Fibroblast of skin of left biceps (primary cell): ENCODE results near the gene BCCIP.

ENCODE experiments used
- DNase-seq, 2 experiments: peaks; one replicate each; pipeline ENCODE4 v3.0.0-alpha.2; 2013; ENCODE audit warnings: low read depth in 2 of 2

The BCCIP gene

DNA sequence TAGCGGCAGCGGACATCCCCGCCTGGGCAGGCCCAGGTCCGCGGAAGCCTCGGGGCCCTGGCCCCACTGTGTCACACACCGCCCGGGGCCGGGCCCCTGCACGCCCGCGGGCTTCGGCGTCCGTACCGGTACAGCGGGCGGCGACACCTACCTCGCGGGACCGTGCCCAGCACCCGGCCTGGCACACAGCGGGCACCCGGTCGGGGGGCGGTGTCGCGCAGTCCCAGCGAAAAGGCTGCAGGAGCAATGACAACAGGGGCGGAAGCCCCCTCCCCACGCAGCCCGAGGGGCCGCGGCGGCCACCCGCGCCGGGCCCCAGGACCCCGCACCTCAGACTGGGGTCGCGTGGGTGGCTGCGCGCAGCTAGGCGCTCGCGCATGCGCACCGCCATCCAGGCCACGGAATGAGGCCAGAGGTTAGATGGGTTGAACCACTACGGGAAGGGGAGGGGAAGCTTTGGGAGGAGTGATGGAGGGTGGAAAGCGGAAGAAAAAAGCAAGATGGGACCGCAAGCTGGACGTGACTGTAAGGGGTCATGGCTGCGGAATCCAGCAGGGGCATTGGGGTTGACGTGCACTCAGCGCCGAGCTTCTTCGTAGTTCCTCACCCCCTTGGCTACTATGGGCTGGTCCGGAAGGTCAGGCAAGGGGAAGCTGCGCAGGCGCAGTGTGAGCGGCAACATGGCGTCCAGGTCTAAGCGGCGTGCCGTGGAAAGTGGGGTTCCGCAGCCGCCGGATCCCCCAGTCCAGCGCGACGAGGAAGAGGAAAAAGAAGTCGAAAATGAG, at the start of gene BCCIP, which contains the start of gene UROS:
Gene BCCIP, plus strand, starts transcription at position 669 of the 785 bp plus-strand sequence. Its CDS starts 12 bp downstream, at position 681.
Gene UROS, minus strand, starts transcription at position 381 of the 785 bp plus-strand sequence. CDS start 6,759 bp downstream, outside the sequence.
- peak; percentile 66 to 72 for DNase-seq

GRCh38 chr10:125773687-125774543, 49.4 kb upstream of the BCCIP start:
- DNase-seq: no peak

DNA sequence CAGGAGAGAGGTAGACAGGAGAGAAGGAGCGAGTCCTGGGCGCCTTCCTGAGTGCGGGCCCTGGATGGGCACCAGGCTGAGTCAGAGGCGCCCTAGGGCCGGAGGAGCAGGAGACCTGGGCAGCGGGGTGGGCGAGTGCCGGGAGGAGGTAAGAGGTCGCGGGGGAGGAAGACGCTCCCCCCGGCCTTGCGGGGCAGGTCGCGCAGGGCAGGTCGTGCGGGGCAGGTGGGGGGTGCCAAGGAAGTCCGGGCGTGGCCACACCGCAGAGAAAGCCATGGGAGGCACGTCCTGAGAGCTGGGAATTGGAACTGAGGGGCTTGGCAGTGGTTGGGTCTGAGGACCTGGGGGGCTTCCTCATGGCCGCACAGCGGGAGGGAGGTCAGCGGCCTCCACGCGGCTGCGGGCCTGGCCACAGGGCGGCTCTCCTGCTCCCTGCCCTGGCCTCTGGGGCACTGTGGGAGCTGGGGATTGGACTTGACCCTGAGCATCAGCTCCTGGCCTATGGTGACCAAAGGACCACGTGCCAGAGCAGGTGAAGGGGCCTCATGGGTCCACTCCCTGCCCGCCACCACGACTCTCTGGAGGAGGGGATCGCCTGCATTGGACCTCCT, 48.7 kb upstream of the BCCIP start:
- DNase-seq: no peak

GRCh38 chr10:125775491-125776106, 47.7 kb upstream of the BCCIP start, which contains the start of gene MMP21:
TSS of gene MMP21 (minus strand) at chr10:125775821. CDS start at chr10:125775821, 0 bp downstream.
- no peak for DNase-seq

DNA sequence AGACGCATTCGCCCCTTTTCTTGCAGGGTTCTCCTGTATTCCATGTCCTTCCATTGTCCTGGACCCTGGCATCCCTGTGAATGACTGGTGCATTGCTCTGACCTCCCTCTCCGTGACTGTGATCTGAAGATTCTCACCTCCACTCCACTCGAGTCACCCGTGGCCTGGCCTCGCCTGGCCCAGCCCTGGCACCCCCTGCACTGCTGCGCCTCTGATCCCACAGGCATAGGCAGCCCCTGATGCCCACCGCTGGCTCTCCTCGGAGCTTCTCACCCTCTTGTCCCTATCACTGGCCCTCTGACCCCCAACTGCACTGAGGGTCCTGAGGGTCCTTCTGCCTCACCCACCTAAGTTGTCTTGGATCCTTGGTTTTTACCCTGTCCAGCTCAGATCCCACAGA, 45.5 kb upstream of the BCCIP start:
- no peak for DNase-seq

GRCh38 chr10:125778556-125778955, 44.8 kb upstream of the BCCIP start:
- no peak for DNase-seq

DNA sequence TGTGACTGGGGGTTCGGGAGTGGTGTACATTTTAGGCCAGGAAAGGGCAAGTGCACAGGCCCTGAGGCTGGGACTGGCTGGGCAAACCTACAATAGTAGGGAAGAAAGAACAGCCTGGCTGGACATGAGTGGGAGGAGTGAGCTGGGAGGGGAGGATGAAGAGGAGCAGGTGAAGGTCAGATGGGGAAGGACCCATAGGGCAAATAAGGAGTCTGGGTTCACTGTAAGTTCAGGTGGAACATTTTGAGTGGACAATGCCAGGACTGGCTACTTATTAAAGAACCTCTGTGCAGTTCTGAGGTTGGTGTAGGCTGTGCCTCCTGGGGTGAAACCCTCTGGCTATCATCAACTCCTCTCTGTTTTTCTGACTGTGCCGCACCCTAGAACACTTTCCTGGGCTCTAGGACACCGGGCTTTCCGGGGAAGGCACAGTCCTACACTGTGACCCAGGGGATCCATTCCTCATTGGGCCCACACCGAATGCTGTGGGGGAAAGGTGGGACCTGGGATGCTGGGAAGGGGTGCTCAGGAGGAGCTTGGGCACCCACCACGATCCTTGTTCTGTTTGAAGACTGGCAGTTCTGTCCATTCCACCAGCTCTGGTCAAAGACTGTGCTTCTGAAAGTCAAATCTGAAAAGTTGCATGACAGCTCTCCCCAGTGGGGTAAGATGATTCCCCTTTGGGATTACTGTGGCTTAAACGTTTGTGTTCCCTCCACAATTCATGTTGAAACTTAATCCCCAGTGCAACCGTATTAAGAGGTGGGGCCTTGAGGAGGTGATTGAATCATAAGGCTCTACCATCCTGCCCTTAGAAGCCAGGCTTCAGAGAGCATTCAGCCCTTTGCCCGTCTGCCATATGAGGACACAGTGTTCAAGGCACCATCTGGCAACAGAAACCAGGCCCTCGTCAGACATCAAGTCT, 43.7 kb upstream of the BCCIP start:
- DNase-seq: no peak

GRCh38 chr10:125781374-125781773, 42.0 kb upstream of the BCCIP start:
- no peak for DNase-seq

- DNase-seq: no peak
Observed at GRCh38 chr10:125782054-125782453, 41.3 kb upstream of the BCCIP start.

- DNase-seq: no peak
Observed at GRCh38 chr10:125782616-125783015, 40.7 kb upstream of the BCCIP start.

DNA sequence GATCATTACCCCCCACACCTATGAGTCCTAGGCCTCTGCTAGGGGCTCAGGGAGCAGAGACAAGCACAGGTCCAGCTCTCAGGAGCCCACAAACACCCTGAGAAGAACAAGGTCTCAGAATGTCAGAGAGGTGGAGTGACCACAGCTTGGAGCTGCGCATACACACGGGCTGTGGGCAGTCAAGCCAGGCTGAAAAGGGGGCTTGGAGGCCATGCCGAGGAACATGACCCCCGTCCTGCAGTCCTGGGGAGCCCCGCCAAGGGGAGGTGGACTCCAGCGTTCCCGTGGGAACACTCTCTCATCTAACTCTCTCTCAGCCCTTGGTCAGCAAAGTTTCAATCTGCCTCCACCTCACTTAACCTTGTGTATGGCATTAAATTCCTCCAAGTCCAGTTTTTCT, 39.9 kb upstream of the BCCIP start:
- no peak for DNase-seq

DNA sequence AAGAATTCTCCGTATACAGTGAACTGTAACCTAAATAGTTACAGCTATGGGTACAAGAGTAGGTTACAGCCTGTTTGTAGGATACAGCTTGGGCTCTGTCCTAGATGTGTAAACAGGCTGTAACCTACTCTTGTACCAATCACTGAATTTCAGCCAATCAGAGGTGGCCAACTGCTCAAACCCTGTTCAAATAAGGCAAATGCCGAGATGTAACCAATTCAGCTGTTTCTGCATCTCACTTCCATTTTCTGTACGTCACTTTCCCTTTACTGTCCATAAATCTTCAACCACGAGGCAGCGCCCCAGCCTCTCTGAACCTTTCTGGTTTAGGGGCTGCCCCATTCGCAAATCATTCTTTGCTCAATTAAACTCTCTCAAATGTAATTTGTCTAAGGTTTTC, 39.4 kb upstream of the BCCIP start:
- DNase-seq: no peak

GRCh38 chr10:125785791-125786190, 37.6 kb upstream of the BCCIP start:
- DNase-seq: no peak

- DNase-seq: no peak
Observed at GRCh38 chr10:125788156-125789034, 35.0 kb upstream of the BCCIP start.

DNA sequence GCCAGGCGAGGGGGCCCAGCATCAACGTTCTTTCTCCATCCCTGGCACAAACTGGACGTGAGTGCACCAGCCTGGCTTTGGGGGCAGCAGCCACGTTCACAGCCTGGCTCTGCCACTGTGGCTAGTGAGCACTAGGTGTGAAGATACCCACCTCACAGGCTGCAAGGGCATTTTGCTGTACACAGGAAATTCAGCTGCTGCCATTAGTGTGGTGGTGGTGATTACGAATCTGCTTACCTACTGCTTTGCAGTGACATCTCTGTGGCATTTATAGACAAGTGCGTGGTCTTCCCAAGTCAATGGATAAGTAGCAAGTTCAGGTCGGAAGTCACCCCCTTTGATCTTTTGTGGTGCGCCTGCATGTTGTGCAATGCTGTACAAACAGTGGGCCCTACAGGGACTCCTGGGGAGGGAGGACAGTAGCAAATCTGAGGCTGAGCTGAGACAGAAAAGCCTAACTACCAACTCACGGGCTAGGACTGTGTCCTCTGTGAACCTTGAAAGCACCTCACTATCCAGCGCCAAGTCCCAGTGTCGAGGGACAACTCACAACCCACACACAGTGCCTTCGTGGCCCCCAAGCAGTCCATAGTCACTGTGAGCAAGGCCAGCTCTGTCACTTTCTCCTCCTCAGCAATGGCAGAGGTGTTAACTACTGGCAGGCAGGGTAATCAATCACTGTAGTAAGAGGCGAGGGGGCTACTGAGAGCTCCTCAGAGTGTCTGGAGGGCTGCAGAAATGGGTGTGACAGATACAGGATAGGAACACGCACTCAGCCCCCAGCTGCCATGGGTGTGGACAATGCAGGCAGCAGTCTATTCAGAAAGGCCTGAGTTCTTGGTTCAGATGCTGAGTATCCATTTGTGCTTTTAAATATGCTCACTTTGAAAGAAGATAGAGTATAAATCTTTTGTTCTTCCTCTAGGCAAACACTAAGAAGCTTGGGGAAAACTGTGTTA, 30.7 kb upstream of the BCCIP start:
- DNase-seq: no peak

DNA sequence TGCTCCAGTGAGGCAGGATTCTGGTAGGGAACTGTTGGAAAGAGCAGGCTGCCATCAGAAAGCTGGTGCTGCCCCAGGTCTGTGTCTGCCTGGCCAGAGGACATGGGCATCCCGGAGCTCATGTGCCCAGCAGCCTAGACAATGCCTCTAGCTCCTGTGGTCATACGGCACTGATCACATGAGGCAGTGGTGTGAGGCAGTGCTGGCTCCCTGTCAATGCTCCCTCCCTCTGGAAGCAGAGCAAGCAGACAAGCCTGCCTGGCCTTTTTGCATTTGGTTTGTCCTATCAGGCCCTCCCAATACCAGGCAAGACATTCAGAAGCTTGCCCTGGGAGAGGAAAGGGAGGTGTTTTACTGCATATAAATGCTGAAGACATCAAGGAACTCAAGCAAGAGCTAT, 28.2 kb upstream of the BCCIP start:
- DNase-seq: no peak

DNA sequence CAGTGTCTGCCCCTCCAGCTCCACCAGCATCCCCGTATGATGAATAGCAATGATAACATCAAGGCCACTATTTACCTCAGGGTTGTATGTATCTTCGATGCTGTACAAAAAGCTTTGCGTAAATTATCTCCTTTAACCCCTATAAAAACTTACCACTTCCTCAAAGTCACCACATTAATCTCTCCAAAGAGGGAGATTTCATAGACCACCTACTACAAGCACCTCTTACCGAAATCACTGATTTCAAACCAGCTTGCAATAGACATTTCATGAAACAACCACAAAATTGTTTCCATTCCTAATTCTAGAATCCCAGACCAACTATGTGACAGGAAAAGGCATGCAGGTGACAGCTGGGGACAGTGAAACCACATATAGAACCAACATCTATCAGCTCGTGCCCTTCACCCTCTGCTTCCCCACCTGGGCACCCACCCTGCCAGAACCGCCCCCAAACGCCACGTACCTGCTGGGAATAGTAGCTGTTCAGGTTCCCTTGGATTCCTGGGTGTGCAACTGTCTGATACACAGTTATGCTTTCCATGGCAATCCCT, 27.6 kb upstream of the BCCIP start:
- DNase-seq: no peak

DNA sequence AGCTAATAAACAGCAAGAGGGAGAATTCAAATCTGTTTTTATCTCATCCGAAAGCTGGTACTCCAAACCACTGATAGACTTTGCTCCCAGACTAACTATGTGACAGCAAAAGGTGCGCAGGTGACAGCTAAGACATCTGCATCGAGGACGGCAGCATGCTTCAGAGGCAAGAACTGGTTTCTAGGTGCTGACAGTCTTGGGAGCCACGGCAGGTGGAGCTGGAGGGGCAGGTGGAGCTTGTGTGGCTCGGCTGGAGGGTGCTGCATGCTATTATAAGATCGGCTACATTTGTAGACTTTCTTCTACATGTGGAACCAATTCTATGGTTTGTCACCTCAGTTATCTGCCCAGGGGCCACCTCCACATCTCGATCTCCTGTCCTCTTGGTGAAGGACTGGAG, 25.9 kb upstream of the BCCIP start:
- DNase-seq: no peak
